OCI-M2 (cell line): ENCODE measurements around the gene PPA2.

Experiments
- DNase-seq: peaks from one replicate; lab custom pipeline; 2025; ENCODE audit not compliant: unreplicated experiment; lab: John Stamatoyannopoulos, UW

The PPA2 gene

GRCh38 chr4:105327222-105327621 lies 146.6 kb downstream of the PPA2 start:
- DNase-seq, result no peak
